GM12873 (cell line): ENCODE measurements around the gene HOXD13.
A peak's percentile ranks its signal among the peaks of the same experiment; 100 is the strongest.

Experiments
- CTCF ChIP-seq: IDR thresholded peaks from 2 replicates; pipeline ENCODE4 v1.5.1; 2012; ENCODE audit warnings: low read depth, mild to moderate bottlenecking, moderate library complexity, low read length, control low read depth; ENCODE audit not compliant: insufficient read depth; ENCODE audit errors: missing control alignments

The HOXD13 gene

GRCh38 chr2:176082525-176082823 lies 10.0 kb upstream of the HOXD13 start:
- no peak for TF ChIP-seq CTCF

GRCh38 chr2:176082824-176083751 lies 9.4 kb upstream of the HOXD13 start:
- TF ChIP-seq CTCF = no peak

- no peak for TF ChIP-seq CTCF
These were observed 8.7 kb upstream of the HOXD13 start, which contains the start of gene EVX2 for GRCh38 chr2:176083796-176084261. EVX2 (minus strand) TSS chr2:176083962; CDS start chr2:176083776, 186 bp downstream.

- TF ChIP-seq CTCF = no peak
These were observed 7.9 kb upstream of the HOXD13 start for GRCh38 chr2:176084611-176085119.

- no peak for TF ChIP-seq CTCF
These were observed 7.3 kb upstream of the HOXD13 start for GRCh38 chr2:176085120-176085788.

GRCh38 chr2:176085861-176086771 lies 6.4 kb upstream of the HOXD13 start:
- TF ChIP-seq CTCF = peak; percentile 25
